GM23248 (cell line): ENCODE results near the gene NAA16.

Source experiments
- EZH2 ChIP-seq: fragments of 200-600 bp; sonication (generic); IDR thresholded peaks from 2 replicates; pipeline ENCODE4 v1.6.1; 2018; ENCODE audit warnings: antibody characterized with exemption, mild to moderate bottlenecking; ENCODE audit not compliant: insufficient read depth, poor library complexity, severe bottlenecking
- EZH2phosphoT487 ChIP-seq: fragments of 200-600 bp; sonication (generic); IDR thresholded peaks from 2 replicates; pipeline ENCODE4 v1.6.1; 2018; ENCODE audit warnings: antibody characterized with exemption, moderate library complexity, mild to moderate bottlenecking, low read depth; ENCODE audit not compliant: insufficient read depth

GRCh38 chr13:41313659-41314197, 2.7 kb downstream of the NAA16 start:
- TF ChIP-seq EZH2phosphoT487: no peak
- no peak for TF ChIP-seq EZH2
